Measurements from ENCODE around the gene CACNA2D2.

DNA sequence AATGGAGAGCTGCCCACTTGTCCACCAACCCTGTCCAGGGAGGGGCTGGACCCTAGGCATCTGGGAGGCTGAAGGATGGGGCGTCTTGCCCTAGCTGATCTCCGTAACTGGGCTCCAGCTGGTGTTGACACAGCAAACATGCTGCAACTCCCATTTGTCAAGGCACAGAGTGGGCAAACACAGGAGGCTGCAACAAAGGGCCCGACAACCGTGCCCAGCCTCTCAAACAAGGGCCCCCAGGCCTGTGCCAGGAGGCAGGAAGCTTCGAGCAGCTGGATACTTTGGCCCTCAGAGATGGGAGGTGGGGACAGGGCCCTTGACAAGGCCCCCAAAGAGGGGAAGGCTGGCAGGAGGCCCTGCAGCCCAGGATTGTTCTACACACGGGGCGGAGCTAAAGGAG lies 79.9 kb downstream of the CACNA2D2 start:
- TF ChIP-seq, protein P1, sequence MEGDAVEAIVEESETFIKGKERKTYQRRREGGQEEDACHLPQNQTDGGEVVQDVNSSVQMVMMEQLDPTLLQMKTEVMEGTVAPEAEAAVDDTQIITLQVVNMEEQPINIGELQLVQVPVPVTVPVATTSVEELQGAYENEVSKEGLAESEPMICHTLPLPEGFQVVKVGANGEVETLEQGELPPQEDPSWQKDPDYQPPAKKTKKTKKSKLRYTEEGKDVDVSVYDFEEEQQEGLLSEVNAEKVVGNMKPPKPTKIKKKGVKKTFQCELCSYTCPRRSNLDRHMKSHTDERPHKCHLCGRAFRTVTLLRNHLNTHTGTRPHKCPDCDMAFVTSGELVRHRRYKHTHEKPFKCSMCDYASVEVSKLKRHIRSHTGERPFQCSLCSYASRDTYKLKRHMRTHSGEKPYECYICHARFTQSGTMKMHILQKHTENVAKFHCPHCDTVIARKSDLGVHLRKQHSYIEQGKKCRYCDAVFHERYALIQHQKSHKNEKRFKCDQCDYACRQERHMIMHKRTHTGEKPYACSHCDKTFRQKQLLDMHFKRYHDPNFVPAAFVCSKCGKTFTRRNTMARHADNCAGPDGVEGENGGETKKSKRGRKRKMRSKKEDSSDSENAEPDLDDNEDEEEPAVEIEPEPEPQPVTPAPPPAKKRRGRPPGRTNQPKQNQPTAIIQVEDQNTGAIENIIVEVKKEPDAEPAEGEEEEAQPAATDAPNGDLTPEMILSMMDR (IDR thresholded peaks at IDR 0.05) = no peak
- TF ChIP-seq POLR2A (IDR thresholded peaks at IDR 0.05) (no peak), EP300 (IDR thresholded peaks at IDR 0.05) (no peak)
